Fibroblast of skin of right biceps (primary cell): ENCODE measurements around the gene HMSD.

ENCODE experiments used
- DNase-seq: peaks from one replicate; pipeline ENCODE4 v3.0.0-alpha.2; 2013

HMSD gene

GRCh38 chr18:63960891-63961290 is 11.8 kb downstream of the HMSD start:
- no peak for DNase-seq

- DNase-seq = no peak
Measured at GRCh38 chr18:63961435-63961980, 12.4 kb downstream of the HMSD start.

- DNase-seq = no peak
Measured at GRCh38 chr18:63962137-63962536, 13.0 kb downstream of the HMSD start.

GRCh38 chr18:63963615-63964256 is 14.6 kb downstream of the HMSD start:
- DNase-seq = peak; percentile 56

- no peak for DNase-seq
Measured at GRCh38 chr18:63964908-63965307, 15.8 kb downstream of the HMSD start.

GRCh38 chr18:63965716-63966330 is 16.7 kb downstream of the HMSD start:
- DNase-seq = no peak

- peak; percentile 96 for DNase-seq
Measured at GRCh38 chr18:63969942-63970808, 21.1 kb downstream of the HMSD start, which contains the start of gene SERPINB8. Gene SERPINB8, plus strand, starts transcription at chr18:63970081. Its CDS starts 8,228 bp downstream, at chr18:63978309.

- DNase-seq = peak; percentile 56
Measured at GRCh38 chr18:63970809-63971205, 21.7 kb downstream of the HMSD start.

GRCh38 chr18:63971320-63972001 is 22.4 kb downstream of the HMSD start:
- peak; percentile 11 for DNase-seq

- no peak for DNase-seq
Measured at GRCh38 chr18:63972002-63972376, 22.9 kb downstream of the HMSD start.

- DNase-seq = peak; percentile 38
Measured at GRCh38 chr18:63974991-63975390, 25.9 kb downstream of the HMSD start.

GRCh38 chr18:63975628-63976027 is 26.5 kb downstream of the HMSD start:
- no peak for DNase-seq

GRCh38 chr18:63977040-63977439 is 27.9 kb downstream of the HMSD start:
- DNase-seq = no peak

GRCh38 chr18:63979409-63979920 is 30.4 kb downstream of the HMSD start:
- peak; percentile 70 for DNase-seq

- no peak for DNase-seq
Measured at GRCh38 chr18:63980027-63980426, 30.9 kb downstream of the HMSD start.

GRCh38 chr18:63980896-63981460 is 31.9 kb downstream of the HMSD start:
- no peak for DNase-seq

- DNase-seq = no peak
Measured at GRCh38 chr18:63981719-63982118, 32.6 kb downstream of the HMSD start.

- DNase-seq = no peak
Measured at GRCh38 chr18:63982361-63982760, 33.3 kb downstream of the HMSD start.

- DNase-seq = no peak
Measured at GRCh38 chr18:63986885-63987284, 37.8 kb downstream of the HMSD start.

- DNase-seq = no peak
Measured at GRCh38 chr18:63987743-63988142, 38.6 kb downstream of the HMSD start.

- no peak for DNase-seq
Measured at GRCh38 chr18:63992751-63993150, 43.6 kb downstream of the HMSD start.

GRCh38 chr18:63994783-63995399 is 45.8 kb downstream of the HMSD start:
- peak; percentile 58 for DNase-seq
